GM18498 (cell line): ENCODE data around the gene SPOCD1.

ENCODE experiments used
- ATAC-seq: cut with Tn5 transposase; IDR thresholded peaks from one replicate; pipeline ENCODE4 v1.9.1; 2021; ENCODE audit warnings: mild to moderate bottlenecking, moderate library complexity; ENCODE audit not compliant: unreplicated experiment

SPOCD1 gene

DNA sequence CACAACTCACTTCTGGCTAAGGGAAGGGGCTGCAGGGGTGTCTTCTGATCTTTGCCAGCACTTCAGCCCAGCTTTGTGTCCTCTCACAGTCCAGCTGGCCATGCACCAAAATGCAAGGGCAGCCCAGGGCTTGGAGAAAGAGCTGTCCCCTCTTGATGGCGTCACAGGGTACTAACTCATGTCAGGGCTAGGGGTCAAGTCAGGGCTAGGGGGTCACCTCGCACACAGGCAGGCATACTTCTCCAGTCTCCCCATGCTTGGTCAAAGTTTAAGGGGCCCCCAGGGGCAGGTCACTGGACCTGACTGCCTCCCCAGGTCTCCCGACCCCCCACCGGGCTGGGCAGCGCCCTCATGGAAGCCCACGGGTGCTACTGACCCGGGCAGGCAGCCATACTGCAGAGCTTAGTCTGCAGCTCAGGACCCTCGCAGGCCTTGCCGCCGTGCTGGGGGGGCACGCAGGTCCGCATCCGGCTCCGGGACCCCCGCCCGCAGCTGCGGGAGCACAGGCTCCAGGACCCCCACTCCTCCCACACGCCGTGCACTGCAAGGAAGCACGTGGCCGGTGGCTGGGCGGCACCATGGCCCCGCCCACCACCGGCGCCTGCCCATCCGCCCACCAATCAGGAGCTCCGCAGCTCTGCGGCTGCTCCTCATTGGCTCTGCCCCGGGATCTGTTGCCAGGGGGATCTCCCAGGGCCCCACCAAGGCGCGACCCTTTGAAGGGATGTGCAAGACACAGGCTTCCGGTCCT, 73.2 kb downstream of the SPOCD1 start:
- ATAC-seq: no peak
